Gastrocnemius medialis (tissue), 4 donors: Measurements from ENCODE around the gene DUSP6.

Experiments
- POLR2A ChIP-seq, 2 donors: fragments of 450-650 bp; IDR thresholded peaks; one replicate each; pipeline ENCODE4 v1.6.1; 2017; ENCODE audit warnings: antibody characterized with exemption in 2 of 2, mild to moderate bottlenecking in 2 of 2, moderate library complexity in 2 of 2
- TF ChIP-seq, protein P1 (sequence below), 5 experiments: fragments of 450-650 bp in 3 of 5; fragments of 200-600 bp in 2 of 5; sonication (generic) in 2 of 5; IDR thresholded peaks in 4 of 5; conservative IDR thresholded peaks in 1 of 5; 1 replicate in 4 of 5; 2 replicates in 1 of 5; pipeline ENCODE4 v1.5.1; 2016 to 2019; ENCODE audit warnings: antibody characterized with exemption in 5 of 5, mild to moderate bottlenecking in 3 of 5, moderate library complexity in 3 of 5

- TF ChIP-seq, protein P1, sequence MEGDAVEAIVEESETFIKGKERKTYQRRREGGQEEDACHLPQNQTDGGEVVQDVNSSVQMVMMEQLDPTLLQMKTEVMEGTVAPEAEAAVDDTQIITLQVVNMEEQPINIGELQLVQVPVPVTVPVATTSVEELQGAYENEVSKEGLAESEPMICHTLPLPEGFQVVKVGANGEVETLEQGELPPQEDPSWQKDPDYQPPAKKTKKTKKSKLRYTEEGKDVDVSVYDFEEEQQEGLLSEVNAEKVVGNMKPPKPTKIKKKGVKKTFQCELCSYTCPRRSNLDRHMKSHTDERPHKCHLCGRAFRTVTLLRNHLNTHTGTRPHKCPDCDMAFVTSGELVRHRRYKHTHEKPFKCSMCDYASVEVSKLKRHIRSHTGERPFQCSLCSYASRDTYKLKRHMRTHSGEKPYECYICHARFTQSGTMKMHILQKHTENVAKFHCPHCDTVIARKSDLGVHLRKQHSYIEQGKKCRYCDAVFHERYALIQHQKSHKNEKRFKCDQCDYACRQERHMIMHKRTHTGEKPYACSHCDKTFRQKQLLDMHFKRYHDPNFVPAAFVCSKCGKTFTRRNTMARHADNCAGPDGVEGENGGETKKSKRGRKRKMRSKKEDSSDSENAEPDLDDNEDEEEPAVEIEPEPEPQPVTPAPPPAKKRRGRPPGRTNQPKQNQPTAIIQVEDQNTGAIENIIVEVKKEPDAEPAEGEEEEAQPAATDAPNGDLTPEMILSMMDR (IDR thresholded peaks at IDR 0.05 in 4 of 5, conservative IDR thresholded peaks at IDR 0.05 in 1 of 5) = no peak
- no peak for TF ChIP-seq POLR2A (IDR thresholded peaks at IDR 0.05)
These were observed 1.7 kb upstream of the DUSP6 start for GRCh38 chr12:89353823-89354611.
